ENCODE data around the gene MKI67.

DNA sequence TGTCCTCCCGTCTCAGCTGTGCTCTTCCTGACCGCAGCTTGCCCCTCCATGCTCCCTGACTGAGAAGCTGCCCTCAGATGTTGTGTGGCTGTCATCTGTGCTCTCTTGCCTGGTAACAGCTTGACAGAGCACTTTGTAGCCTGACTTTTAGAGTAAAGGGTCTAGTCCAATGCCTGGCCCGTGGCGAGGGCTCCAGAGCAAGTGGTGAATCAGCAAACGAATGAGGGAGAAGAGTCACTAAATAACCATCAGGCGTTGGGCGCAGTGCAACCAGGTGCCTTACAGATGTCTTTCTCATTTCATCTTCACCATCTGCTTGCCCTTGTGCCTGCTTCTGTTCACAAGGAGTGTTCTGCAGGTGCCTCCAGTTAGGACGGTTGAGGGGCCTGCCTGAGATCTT lies 45.6 kb downstream of the MKI67 start:
- TF ChIP-seq, protein P1, sequence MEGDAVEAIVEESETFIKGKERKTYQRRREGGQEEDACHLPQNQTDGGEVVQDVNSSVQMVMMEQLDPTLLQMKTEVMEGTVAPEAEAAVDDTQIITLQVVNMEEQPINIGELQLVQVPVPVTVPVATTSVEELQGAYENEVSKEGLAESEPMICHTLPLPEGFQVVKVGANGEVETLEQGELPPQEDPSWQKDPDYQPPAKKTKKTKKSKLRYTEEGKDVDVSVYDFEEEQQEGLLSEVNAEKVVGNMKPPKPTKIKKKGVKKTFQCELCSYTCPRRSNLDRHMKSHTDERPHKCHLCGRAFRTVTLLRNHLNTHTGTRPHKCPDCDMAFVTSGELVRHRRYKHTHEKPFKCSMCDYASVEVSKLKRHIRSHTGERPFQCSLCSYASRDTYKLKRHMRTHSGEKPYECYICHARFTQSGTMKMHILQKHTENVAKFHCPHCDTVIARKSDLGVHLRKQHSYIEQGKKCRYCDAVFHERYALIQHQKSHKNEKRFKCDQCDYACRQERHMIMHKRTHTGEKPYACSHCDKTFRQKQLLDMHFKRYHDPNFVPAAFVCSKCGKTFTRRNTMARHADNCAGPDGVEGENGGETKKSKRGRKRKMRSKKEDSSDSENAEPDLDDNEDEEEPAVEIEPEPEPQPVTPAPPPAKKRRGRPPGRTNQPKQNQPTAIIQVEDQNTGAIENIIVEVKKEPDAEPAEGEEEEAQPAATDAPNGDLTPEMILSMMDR (IDR thresholded peaks at IDR 0.05), result no peak
- TF ChIP-seq POLR2AphosphoS5 (IDR thresholded peaks at IDR 0.05; ENCODE audit: low read depth, low read length), result no peak

Measured in Panc1 (cell line).